Measurements from ENCODE around the gene BEND6.

BEND6 gene

DNA sequence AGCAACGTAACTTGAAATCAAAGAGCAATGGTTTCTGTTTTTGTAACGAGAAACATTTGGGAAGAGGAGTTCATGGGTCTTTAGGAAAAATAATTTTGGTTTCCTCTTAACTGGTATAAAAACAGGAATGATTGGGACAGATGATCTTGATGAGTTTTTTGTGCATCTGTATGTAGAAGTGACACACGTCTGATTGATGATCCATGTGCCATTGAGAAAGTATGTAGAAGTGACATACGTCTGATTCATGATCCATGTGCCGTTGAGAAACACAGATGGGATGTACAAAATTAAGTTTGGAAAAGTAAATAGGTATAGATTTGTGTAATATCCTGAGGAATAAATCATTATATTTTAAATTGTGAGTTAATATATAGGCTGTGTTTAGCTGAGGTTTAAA, 93.7 kb downstream of the BEND6 start:
- Histone ChIP-seq H3K27me3 (ENCODE audit: control insufficient read depth, low read length) (no peaks in the 10 kb centered on the region), H3K9me3 (ENCODE audit: control insufficient read depth, insufficient read depth, low read length) (0 out of 2 replicates have a peak, but pooled peaks cover 3% of the 10 kb centered on the region), H3F3A (ENCODE audit: control insufficient read depth, insufficient read depth) (no peaks in the 10 kb centered on the region; the same call in 1 of the 2 replicates), H3K79me2 (ENCODE audit: control insufficient read depth, low read length) (peaks cover 39% of the 10 kb centered on the region), H3K27ac (ENCODE audit: low read depth, low read length) (no peak overlapping the region), H3K4me1 (ENCODE audit: control insufficient read depth, low read length) (peaks cover 27% of the 10 kb centered on the region), H3K9me2 (replicated peaks; ENCODE audit: control insufficient read depth, low read length) (no peaks in the 10 kb centered on the region), H3K4me3 (ENCODE audit: low read length) (peak overlapping the region; percentile 63), H3K4me2 (ENCODE audit: low read length) (peak overlapping the region; percentile 74), H3K36me3 (ENCODE audit: control insufficient read depth, low read length) (peaks cover 52% of the 10 kb centered on the region), H4K20me1 (ENCODE audit: control insufficient read depth, insufficient read depth, low read depth, low read length) (peaks cover 15% of the 10 kb centered on the region; the same call in 1 of the 2 replicates)
- TF ChIP-seq, protein P1, sequence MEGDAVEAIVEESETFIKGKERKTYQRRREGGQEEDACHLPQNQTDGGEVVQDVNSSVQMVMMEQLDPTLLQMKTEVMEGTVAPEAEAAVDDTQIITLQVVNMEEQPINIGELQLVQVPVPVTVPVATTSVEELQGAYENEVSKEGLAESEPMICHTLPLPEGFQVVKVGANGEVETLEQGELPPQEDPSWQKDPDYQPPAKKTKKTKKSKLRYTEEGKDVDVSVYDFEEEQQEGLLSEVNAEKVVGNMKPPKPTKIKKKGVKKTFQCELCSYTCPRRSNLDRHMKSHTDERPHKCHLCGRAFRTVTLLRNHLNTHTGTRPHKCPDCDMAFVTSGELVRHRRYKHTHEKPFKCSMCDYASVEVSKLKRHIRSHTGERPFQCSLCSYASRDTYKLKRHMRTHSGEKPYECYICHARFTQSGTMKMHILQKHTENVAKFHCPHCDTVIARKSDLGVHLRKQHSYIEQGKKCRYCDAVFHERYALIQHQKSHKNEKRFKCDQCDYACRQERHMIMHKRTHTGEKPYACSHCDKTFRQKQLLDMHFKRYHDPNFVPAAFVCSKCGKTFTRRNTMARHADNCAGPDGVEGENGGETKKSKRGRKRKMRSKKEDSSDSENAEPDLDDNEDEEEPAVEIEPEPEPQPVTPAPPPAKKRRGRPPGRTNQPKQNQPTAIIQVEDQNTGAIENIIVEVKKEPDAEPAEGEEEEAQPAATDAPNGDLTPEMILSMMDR (IDR thresholded peaks at IDR 0.05; ENCODE audit: low read depth, low read length, poor library complexity, severe bottlenecking), result no peak
- TF ChIP-seq EZH2phosphoT487 (IDR thresholded peaks at IDR 0.05; ENCODE audit: borderline replicate concordance, low read length), result no peak

DNA sequence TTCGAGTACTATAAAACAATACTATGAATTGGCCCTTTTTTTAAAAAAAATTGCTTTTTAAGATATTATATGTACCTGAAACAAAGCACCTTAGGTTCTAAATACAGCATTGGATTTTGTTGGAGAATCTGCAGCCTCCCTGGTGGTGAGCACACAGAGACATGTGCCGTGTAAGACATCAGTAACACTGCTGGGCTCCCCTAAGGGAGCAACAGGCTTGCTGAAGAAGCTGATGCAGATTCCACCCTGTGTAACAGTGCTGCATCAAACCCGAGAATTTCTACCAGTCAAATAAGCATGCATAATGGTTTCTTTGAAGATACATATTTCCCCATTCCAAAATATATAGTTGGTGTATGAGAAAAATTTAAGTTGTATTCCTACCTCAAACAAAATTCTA, 108.9 kb downstream of the BEND6 start:
- H3K27me3 ChIP-seq (ENCODE audit: control insufficient read depth, low read length), result no peaks in the 10 kb centered on the region
- H3K79me2 ChIP-seq (ENCODE audit: control insufficient read depth, low read length), result no peaks in the 10 kb centered on the region
- TF ChIP-seq EZH2phosphoT487 (IDR thresholded peaks at IDR 0.05; ENCODE audit: borderline replicate concordance, low read length), result no peak
- TF ChIP-seq, protein P1 (IDR thresholded peaks at IDR 0.05; ENCODE audit: low read depth, low read length, poor library complexity, severe bottlenecking), result no peak
- H3K36me3 ChIP-seq (ENCODE audit: control insufficient read depth, low read length), result peaks cover 13% of the 10 kb centered on the region
- H3K9me2 ChIP-seq (replicated peaks; ENCODE audit: control insufficient read depth, low read length), result no peaks in the 10 kb centered on the region
- peaks cover 3% of the 10 kb centered on the region; the same call in 1 of the 2 replicates for H3F3A ChIP-seq (ENCODE audit: control insufficient read depth, insufficient read depth)
- H3K27ac ChIP-seq (ENCODE audit: low read depth, low read length), result no peak overlapping the region
- H3K4me1 ChIP-seq (ENCODE audit: control insufficient read depth, low read length), result peaks cover 16% of the 10 kb centered on the region
- no peaks in the 10 kb centered on the region for H4K20me1 ChIP-seq (ENCODE audit: control insufficient read depth, insufficient read depth, low read depth, low read length)
- no peaks in the 10 kb centered on the region for H3K9me3 ChIP-seq (ENCODE audit: control insufficient read depth, insufficient read depth, low read length)
- H3K4me2 ChIP-seq (ENCODE audit: low read length), result no peak overlapping the region
- no peak overlapping the region for H3K4me3 ChIP-seq (ENCODE audit: low read length)

DNA sequence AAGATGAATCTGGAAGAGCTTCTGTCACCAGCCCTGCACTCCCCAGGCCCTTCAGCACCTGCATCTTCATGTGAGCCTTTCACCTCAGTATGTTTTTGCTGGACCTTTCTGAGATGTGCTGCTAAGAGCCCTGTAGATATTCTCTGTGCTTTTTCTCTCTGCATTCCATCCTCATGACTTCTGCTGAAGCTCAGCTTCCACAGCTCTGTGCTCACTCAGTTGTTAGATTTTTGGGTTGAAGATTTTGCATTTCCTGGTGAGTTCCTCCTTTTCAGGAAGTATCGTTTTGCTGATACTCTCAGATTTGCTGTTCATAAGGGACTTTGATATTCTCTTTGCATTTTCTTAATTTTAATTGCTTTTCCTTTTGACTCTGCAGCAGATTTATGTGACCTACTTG, 109.9 kb downstream of the BEND6 start:
- TF ChIP-seq, protein P1 (IDR thresholded peaks at IDR 0.05; ENCODE audit: low read depth, low read length, poor library complexity, severe bottlenecking), result no peak
- no peak for TF ChIP-seq EZH2phosphoT487 (IDR thresholded peaks at IDR 0.05; ENCODE audit: borderline replicate concordance, low read length)
- H4K20me1 ChIP-seq (ENCODE audit: control insufficient read depth, insufficient read depth, low read depth, low read length), result no peaks in the 10 kb centered on the region
- no peaks in the 10 kb centered on the region for H3K9me3 ChIP-seq (ENCODE audit: control insufficient read depth, insufficient read depth, low read length)
- no peak overlapping the region for H3K27ac ChIP-seq (ENCODE audit: low read depth, low read length)
- peaks cover 3% of the 10 kb centered on the region; the same call in 1 of the 2 replicates for H3F3A ChIP-seq (ENCODE audit: control insufficient read depth, insufficient read depth)
- no peaks in the 10 kb centered on the region for H3K27me3 ChIP-seq (ENCODE audit: control insufficient read depth, low read length)
- H3K4me1 ChIP-seq (ENCODE audit: control insufficient read depth, low read length), result peaks cover 16% of the 10 kb centered on the region
- no peaks in the 10 kb centered on the region for H3K9me2 ChIP-seq (replicated peaks; ENCODE audit: control insufficient read depth, low read length)
- peaks cover 8% of the 10 kb centered on the region for H3K36me3 ChIP-seq (ENCODE audit: control insufficient read depth, low read length)
- no peaks in the 10 kb centered on the region for H3K79me2 ChIP-seq (ENCODE audit: control insufficient read depth, low read length)
- H3K4me3 ChIP-seq (ENCODE audit: low read length), result no peak overlapping the region
- H3K4me2 ChIP-seq (ENCODE audit: low read length), result 0 out of 2 replicates have a peak overlapping the region, but pooled peaks have one; percentile 5

All from DOHH2 (cell line).